Measurements from ENCODE around the gene TMEM150C.

DNA sequence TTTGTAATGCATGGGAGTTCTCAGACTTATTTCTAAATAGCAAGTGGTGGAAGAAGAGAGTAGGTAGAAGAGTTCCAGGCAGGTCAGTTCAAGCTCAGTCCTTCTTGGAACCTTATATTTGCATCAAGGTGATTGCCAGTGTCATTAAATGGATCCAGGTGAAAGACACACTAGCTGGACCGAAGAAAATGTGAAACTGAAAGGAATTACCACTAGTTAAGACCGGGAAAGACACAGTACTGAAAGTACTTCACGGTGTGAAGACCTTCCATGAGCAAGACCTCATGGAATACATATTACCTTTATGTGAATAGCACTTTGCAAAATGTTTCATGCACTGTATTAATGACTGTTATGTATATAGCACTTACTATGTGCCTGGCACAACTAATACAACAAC is 19.1 kb downstream of the TMEM150C start:
- TF ChIP-seq, protein P1, sequence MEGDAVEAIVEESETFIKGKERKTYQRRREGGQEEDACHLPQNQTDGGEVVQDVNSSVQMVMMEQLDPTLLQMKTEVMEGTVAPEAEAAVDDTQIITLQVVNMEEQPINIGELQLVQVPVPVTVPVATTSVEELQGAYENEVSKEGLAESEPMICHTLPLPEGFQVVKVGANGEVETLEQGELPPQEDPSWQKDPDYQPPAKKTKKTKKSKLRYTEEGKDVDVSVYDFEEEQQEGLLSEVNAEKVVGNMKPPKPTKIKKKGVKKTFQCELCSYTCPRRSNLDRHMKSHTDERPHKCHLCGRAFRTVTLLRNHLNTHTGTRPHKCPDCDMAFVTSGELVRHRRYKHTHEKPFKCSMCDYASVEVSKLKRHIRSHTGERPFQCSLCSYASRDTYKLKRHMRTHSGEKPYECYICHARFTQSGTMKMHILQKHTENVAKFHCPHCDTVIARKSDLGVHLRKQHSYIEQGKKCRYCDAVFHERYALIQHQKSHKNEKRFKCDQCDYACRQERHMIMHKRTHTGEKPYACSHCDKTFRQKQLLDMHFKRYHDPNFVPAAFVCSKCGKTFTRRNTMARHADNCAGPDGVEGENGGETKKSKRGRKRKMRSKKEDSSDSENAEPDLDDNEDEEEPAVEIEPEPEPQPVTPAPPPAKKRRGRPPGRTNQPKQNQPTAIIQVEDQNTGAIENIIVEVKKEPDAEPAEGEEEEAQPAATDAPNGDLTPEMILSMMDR (IDR thresholded peaks at IDR 0.05): no peak
- TF ChIP-seq POLR2AphosphoS5 (IDR thresholded peaks at IDR 0.05; ENCODE audit: insufficient read depth in 1 of 2, low read depth in 1 of 2): no peak
